HG02970 (cell line): ENCODE results near the gene FGD3.

Experiments
- ATAC-seq: cut with Tn5 transposase; IDR thresholded peaks from one replicate; pipeline ENCODE4 v1.9.1; 2021; ENCODE audit warnings: mild to moderate bottlenecking, moderate library complexity, moderate number of reproducible peaks; ENCODE audit not compliant: unreplicated experiment, low FRiP score

The FGD3 gene

DNA sequence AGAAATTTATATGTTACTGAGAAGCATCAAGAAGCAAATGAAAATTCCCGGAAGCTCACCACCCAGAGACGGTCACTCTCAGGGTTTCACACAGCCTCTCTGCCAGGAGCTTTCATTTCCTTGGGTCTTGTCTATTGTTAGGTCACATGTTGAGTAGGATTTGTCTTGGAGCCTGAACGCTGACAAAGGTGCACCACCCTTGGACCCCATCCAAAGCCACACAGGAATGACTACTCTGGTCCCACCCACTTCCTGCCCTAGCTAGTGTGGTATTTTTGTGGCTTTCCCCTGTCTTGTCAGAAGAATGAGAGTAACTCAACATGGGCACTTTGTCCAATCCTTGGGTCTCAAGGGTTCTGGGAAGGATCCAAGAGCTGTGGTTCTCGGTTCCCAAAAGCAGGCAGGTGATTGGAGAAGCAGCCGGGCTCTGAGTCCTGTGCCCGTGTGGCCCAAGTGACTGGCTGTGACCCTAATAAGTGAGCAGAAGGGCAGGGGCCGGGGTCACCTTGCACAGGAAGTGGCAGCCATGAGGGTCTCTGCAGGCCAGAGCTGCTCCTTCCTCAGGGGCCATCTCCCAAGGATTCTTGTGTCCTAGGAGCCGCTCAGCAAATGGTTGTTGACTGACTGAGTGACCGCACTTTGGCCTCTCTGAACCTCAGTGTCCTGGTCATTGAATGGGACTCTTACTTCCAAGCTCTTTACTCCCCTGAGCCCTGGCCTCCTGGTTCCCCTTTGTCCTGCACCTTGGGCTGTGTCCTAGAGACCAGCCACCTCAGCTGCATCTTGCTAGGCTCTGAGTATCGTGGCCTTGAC lies 6.9 kb downstream of the FGD3 start:
- ATAC-seq: no peak

- no peak for ATAC-seq
Measured at GRCh38 chr9:92954886-92955285, 7.6 kb downstream of the FGD3 start.

DNA sequence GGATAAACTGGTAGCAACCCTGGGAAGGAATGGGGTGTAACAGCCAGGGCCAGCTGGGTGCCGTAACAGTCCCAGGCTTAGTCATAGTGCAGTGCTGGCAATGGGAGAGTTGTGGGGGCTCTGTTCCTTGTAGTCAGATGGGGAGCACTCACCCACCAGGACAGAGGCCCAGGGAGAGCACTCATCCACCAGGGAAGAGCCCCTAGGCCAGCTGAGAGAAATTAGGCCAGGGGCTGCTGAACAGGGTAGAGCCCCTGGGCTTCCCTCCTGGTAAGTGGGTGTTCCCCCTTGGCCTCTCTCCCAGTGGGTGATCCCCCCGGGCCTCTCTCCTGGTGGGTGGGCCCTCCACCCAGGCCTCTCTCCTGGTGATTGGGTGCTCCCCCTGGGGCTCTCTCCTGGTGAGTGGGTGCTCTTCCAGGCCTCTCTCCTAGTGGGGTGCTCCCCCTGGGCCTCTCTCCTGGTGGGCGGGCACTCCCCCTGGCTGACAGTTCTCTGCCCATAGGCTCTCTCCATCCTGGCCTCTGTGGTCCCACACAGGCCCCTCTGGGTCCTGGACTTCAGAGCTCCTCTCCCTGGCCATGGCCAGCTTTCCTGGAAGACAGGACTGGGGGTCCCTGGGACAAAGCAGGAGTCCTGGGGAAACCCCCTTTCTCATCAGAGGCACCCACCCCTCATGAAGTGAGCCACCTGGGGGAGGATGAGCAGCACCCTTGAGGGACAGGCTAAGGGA lies 13.4 kb downstream of the FGD3 start:
- no peak for ATAC-seq

GRCh38 chr9:92961627-92962302 lies 14.4 kb downstream of the FGD3 start:
- no peak for ATAC-seq

GRCh38 chr9:92962303-92962649 lies 15.0 kb downstream of the FGD3 start:
- no peak for ATAC-seq

GRCh38 chr9:92962846-92963245 lies 15.5 kb downstream of the FGD3 start:
- ATAC-seq: no peak

- peak; percentile 65 for ATAC-seq
Measured at GRCh38 chr9:92963831-92964606, 16.7 kb downstream of the FGD3 start.

DNA sequence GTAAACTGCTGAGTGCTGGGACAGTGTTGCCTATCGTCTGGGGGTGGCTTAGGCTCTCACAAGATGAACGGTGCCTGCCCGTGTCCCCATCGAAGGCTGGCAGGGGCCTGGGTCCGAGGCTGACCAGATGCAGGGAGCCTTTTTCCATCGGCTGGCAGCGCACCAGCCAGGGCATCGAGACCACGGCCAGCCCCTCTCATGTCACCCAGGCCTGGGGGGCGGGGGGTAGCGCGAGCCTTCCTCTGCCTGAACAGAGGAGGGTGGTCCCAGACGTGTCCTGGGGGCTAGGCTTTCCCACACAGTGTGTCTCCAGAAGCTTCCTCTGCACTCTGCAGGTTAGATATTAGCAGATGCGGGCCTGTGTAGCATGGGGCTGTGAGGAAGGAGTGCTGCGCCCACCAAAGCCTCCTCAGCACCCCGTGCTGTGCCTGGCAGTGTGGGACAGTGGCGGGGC lies 17.3 kb downstream of the FGD3 start:
- ATAC-seq: no peak

DNA sequence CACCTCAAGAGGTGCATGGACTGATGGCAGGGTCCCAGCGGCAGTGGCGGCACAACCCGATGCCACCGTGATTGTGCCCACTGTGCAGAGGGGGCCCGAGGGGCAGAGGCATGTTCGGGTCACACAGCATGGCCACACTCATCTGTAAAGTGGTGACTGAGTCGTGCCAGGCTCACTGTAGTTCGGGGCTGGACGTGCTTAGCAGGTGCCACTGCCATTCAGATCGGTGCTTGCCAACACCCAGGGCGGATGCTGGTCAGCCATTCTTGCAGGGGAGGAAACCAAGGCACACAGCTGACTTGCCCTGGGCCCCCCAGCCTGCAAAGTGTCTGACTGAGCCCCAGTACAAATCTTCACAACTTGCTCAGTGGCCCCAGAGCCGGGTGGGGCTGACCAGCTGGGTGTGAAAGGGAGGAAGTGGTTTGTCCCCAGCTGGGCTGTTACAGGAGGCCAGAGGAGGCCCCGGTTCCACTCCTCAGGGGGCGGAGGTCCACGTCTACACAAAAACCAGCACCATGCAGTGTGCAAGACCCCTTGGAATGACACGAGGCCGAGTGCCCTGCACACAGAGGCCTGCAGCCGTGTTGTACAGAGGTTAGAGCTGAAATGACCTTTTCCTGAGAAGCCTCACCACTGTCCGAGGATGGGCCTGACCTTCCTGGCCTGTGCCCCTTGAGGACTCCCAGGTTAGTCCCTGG lies 17.9 kb downstream of the FGD3 start:
- ATAC-seq: no peak

DNA sequence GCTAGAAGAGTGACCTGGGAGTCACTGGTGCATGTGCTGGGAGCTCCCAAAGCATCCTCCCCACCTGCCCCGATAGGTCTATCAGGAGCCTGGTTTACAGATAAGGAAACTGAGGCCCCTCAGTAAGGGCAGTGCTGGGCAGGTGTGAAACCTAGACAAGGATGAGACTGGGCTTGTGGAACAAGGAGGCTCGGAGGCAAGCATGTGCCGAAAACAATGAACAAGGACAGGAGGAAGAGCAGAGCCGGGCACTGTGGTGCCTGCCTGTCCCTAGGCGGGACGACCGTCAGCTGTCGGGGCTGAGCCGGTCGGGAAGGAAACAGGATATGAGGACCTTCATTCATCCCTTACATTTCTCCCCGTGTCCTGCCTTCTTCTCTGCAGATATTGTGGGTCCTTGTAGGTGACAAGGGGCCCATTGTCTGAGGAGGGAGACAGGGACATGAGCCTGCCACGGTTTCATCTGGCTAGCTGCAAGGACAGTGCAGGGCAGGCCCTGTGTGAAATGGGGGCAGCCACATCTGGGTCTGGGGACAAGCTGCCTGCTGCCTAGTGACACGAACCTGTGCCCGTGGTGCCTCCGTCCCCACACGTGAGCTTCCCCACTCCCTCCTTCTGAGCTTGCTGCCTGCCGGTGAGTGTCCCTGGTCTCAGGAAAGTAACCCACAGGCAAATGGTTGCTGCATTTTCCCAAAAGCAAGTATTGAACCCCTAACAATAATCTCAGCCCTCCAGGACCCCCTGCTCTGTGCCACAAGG lies 18.6 kb downstream of the FGD3 start:
- ATAC-seq: no peak

DNA sequence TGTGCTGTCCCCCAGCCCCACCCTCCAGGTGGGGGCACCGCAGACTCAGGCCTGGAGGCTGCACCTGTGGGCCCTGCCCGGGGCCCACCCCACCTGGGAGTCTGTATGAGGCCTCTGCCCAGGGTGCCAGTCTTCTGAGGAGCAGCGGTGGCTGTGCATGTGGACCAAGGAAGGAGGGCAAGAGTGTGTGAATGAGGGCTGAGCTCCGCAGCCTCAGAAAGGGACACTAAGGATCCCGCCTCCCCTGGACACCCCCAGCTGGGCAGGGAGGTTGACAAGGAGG lies 19.1 kb downstream of the FGD3 start:
- ATAC-seq: no peak

- no peak for ATAC-seq
Measured at GRCh38 chr9:92968081-92968480, 20.8 kb downstream of the FGD3 start.

DNA sequence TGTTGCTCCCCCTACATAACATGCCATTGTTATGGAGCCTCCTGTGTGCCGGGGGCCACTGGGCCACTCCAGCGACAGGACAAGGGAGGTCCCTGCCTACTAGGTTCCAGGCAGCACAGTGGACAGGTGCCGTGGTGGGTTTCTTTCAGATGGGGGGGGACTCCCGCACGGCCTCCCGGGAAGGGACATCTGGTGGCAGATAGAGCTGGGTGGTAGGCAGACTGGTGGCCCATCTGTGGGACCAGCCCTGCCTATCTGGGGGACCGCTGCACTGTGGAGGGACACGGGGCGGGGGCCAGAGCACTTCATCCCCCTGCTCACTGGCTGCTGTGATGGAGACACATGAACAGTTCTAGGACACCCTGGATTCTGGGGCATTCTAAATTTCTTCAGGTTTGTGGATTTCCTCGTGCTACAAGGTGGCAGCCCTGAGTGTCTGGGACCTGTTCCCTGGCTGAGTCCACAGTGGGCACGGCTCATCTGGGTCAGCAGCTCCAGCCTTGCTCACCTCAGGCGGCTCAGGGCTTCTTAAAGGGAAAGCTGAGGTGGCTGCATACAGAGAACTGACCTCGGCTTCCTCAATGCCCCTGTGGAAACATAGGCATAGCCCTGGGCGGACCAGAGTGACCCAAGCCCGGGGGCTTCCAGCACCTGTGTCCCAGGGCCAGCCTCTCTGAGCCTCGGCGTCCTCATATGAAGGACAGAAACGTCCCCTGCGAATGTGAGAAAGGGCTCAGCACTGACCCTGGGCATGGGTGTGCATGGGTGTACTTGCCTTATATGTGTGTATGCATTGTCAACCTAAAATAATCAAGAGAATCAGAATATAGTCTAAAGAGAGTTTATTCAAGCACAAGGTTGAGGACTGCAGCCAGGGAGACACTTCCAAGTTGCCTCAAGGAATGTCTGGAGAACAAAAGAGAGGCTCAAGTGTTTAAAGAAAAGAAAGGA lies 22.5 kb downstream of the FGD3 start:
- no peak for ATAC-seq

GRCh38 chr9:92970467-92970923 lies 23.2 kb downstream of the FGD3 start:
- no peak for ATAC-seq

DNA sequence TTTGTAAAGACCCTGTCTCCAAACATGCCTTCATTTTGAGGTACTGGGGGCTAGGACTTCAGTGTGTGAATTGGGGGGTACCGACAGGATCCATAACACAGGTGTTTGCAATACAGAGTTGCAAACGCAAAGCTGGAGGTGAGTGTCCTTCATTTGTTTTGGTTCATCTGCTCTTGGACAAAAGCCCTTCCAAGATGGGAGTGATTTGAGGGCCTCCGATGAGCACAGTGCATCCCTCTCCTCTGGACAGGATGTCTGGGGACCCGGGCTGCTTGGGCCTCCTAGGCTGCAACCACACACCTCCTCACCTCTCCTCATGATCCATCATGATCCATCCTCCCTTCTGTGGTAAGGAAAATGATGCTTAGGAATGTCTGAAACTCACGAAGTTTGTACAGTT lies 23.8 kb downstream of the FGD3 start:
- no peak for ATAC-seq

DNA sequence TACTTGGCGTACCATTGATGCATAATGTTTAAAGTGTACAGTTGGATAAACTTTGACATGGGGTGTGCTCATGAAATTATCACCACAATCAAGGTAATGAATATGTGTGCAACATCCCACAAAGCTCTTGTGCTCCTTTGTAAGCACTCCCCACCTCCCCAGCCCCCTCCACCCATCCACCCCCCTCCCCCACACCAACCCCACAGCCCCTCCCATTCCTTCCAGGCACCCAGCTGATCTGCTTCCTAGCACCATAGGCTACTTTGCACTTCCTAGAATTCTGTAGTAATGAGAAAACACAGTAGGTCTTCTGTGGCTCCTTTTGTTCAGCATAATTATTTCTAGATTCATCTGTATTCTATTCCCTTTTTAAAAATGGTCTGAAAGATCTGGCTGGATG lies 24.5 kb downstream of the FGD3 start:
- ATAC-seq: no peak

- no peak for ATAC-seq
Measured at GRCh38 chr9:92973700-92974099, 26.4 kb downstream of the FGD3 start.

- no peak for ATAC-seq
Measured at GRCh38 chr9:92974161-92974661, 26.9 kb downstream of the FGD3 start.
